ENCODE measurements around the gene MRGPRX2.

- TF ChIP-seq, protein P1, sequence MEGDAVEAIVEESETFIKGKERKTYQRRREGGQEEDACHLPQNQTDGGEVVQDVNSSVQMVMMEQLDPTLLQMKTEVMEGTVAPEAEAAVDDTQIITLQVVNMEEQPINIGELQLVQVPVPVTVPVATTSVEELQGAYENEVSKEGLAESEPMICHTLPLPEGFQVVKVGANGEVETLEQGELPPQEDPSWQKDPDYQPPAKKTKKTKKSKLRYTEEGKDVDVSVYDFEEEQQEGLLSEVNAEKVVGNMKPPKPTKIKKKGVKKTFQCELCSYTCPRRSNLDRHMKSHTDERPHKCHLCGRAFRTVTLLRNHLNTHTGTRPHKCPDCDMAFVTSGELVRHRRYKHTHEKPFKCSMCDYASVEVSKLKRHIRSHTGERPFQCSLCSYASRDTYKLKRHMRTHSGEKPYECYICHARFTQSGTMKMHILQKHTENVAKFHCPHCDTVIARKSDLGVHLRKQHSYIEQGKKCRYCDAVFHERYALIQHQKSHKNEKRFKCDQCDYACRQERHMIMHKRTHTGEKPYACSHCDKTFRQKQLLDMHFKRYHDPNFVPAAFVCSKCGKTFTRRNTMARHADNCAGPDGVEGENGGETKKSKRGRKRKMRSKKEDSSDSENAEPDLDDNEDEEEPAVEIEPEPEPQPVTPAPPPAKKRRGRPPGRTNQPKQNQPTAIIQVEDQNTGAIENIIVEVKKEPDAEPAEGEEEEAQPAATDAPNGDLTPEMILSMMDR (IDR thresholded peaks at IDR 0.05), result no peak
- TF ChIP-seq EP300 (IDR thresholded peaks at IDR 0.05) (no peak), POLR2A (IDR thresholded peaks at IDR 0.05) (no peak)
Observed at GRCh38 chr11:19055905-19056304, 4.6 kb downstream of the MRGPRX2 start.

All from suprapubic skin (tissue), 3 donors.